ENCODE data around the gene MUC13. TPM values are rescaled to one million over a fixed set of nuclear protein-coding genes. Genes with fewer than 3 reads are reported as not detected.
"Not testable (repeated sequence)": the region's sequence is repeated elsewhere in the genome, so short reads cannot be mapped to it uniquely, and the experiment has no call there.

MUC13 gene, protein sequence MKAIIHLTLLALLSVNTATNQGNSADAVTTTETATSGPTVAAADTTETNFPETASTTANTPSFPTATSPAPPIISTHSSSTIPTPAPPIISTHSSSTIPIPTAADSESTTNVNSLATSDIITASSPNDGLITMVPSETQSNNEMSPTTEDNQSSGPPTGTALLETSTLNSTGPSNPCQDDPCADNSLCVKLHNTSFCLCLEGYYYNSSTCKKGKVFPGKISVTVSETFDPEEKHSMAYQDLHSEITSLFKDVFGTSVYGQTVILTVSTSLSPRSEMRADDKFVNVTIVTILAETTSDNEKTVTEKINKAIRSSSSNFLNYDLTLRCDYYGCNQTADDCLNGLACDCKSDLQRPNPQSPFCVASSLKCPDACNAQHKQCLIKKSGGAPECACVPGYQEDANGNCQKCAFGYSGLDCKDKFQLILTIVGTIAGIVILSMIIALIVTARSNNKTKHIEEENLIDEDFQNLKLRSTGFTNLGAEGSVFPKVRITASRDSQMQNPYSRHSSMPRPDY
- under 1 TPM in 1 of 4 donors, not detected in 3; 0.03 TPM for polyA plus RNA-seq (ENCODE audit: insufficient read length in 4 of 4)

DNA sequence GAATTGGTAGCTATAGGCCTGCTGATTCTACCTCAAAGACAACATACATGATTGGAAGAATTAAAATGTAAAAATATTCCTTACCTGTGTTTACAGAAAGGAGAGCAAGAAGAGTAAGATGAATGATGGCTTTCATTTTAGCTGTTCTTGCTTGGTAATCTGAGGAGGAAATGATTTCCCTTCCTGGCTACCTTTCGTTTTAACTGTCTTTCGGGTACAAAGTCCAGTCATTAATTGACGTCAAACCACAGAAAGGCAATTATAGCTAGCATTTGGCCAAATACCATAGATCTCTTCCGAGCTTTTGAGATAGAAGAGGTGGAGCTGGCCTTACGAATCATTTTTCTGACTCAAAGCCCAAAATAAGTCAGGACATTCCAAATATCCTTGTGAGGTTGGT, at the start of gene MUC13:
Gene MUC13, minus strand, starts transcription at position 175 of the 400 bp plus-strand sequence. Its CDS starts 39 bp downstream, at position 136.
- DNase-seq (ENCODE audit: low read depth in 4 of 4, low spot score in 3 of 4) = no peak

DNA sequence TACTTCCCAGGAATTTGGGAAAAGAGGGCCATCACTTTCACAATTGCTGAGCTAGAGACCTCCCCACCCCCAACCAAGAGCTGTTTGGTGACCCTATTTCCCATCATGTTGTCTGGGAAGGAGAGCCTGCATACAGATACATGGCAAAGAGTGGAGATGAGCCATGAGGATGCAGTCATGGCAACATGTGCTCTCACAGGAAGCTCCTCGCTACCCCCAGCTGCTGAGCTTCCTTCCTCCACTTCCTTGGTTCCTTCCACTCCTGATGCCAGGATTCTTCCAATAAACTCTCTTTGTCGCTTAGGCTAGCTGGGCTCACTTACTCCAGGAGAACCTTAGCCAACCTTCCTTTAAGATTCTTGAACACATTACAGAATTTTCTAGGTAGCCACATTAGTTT, 48.3 kb upstream of the MUC13 start:
- no peak for DNase-seq (ENCODE audit: low read depth in 4 of 4, low spot score in 3 of 4)

DNA sequence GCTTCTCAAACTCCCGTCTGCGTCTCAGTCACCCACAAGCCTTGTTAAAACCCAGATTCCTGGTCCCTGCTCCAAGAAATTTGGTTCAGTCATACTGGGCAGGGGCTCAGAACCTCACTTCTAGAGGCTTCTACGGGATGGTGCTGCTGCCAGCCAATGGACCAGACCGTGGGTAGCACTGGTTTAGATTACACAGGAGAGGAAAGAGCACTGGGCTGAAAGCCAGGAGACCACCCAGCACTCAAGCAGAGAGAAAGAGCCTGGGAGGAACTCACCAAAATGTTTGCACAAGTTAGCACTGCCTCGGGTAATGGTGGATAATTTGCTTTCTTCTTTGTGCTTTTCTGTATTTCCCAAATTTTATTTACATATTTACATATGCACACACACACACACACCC, 46.9 kb upstream of the MUC13 start:
- DNase-seq (ENCODE audit: low read depth in 4 of 4, low spot score in 3 of 4) = no peak

DNA sequence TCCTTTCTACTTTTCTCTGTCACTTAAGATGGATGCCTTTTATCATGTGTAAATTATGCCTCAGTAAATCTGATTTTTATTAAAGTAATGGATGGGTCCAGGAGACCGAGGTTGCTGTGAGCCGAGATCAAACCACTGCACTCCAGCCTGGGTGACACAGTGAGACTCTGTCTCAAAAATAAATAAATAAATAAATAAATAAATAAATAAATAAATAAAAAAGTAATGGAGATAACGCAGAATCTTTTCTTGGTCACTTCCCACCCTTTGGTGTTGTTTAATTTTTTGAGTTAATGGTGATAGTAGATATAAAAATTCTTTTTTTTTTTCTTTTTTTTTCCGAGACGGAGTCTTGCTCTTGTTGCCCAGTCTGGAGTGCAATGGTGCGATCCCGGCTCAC, 44.1 kb upstream of the MUC13 start:
- DNase-seq (ENCODE audit: low read depth in 4 of 4, low spot score in 3 of 4) = no peak

DNA sequence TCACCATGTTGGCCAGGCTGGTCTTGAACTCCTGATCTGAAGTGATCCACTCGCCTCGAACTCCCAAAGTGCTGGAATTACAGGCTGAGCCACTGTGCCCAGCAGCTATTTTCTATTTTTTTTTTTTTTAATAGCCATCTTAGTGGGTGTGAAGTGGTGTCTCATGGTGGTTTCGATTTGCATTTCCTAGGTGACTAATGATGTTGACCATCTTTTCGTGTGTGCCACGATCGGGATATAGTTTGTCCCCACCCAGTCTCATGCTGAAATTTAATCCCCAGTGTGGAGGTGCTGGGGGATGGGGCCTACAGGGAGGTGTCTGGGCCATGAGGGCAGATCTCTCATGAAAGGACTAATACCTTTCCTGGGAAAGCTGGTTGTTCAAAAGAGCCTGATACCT, 41.8 kb upstream of the MUC13 start:
- no peak for DNase-seq (ENCODE audit: low read depth in 4 of 4, low spot score in 3 of 4)

DNA sequence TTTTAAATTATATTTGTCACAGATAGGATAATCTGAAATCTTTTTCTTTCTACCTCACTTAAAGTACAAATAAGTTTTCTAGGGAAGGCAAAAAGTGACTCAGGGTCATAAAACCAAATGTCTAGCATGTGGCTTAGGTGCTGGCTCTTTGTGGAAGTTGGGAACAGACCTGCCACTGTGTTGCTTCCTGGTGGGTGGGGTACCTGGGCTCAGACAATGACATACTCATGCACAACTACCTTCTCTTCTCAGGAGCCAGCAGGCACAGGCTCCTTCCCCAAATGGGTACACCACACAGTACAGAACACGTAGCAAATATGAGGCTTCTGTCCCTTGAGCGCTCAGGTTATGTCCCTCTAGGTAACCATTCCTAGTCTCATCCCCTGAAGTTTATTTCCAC, 40.1 kb upstream of the MUC13 start:
- DNase-seq (ENCODE audit: low read depth in 4 of 4, low spot score in 3 of 4) = no peak

DNA sequence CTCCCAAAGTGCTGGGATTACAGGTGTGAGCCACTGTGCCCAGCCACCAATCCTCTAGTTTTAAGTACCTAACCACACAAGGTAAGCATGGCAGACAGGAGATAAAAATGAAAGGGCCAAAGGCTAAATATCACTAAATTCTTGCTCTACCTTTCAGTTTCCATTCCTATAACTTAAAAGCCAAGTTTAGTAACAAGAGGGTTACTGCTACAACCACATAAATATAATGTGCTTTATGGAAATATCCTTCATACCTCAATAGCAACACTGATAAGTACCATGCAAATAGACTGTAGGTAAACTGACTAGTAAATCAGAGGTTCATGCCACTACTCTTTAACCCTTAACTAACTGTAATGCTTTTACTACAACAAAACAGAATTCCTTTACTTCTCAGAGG, 38.7 kb upstream of the MUC13 start:
- DNase-seq (ENCODE audit: low read depth in 4 of 4, low spot score in 3 of 4) = no peak

DNA sequence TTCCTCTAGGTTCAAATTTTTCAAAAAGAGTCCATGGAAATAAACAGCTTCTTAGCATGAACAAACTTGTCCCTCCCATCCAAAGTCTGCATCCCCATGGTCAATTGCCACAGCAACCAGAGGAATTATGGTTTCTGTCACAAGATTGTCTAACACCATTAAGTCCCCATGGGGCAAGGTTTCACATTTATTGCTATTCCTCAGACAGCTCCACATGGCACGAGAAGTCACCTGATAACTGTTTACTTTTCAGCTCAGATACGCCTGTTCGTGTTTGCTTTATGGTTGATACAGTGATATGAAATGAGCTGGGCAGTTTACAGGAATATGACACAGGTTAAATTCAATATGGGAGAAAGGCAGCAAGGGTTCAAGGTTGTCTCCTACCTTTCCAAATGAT, 37.9 kb upstream of the MUC13 start:
- no peak for DNase-seq (ENCODE audit: low read depth in 4 of 4, low spot score in 3 of 4)

DNA sequence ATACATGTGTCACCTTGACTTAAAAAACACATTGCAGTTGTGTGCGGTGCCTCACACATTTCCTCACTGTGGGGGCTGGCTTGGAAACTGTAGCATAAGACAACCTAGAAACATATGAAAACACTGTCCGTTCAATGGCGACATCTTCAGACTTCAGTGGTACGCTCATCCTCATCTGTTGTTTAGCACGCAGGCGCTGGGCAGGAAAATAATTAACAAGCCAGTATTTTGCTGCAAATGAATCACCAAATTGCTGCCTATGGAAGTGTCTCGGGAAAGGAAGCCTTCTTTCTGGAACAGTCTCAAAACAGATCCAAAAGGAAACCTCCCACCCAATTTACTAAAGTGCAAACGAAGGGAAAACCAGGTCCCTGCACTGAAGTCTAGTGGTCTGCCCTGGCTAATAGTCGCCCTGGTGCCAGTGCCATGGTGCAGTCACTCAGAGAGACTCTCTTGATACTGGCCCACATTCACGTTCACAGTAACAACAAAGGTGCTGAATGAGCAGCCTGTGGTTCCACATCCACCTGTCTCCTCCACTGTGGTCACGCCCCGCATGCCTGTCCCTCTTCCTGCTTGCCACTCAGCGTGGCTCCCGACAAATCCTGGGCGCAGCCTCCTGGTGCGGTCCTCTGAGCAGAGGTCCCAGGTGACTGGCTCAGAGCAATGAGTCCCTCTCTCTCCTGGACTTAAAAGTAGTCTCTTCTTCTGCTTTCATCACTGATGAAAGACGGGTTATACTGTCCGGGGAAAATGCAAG, 35.6 kb upstream of the MUC13 start:
- DNase-seq (ENCODE audit: low read depth in 4 of 4, low spot score in 3 of 4) = no peak

DNA sequence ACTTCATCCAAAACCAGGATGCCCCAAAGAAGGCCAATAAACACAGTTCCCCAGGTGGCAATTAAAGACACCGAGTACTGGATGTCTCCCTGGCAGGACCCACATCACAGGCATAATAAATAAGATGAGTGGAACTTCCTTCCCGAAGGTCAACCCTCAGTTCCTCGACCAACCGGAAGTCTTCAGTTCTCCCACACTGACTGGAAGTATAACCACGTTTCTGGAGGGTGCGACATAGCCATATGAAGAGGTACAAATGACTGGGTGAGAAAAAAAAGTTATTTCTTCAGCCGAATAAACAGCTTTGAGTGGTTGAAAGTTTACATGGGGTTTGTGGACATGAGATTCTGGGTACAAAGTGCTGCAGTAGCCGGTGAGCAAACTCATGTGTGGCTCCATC, 34.6 kb upstream of the MUC13 start:
- DNase-seq (ENCODE audit: low read depth in 4 of 4, low spot score in 3 of 4) = no peak

DNA sequence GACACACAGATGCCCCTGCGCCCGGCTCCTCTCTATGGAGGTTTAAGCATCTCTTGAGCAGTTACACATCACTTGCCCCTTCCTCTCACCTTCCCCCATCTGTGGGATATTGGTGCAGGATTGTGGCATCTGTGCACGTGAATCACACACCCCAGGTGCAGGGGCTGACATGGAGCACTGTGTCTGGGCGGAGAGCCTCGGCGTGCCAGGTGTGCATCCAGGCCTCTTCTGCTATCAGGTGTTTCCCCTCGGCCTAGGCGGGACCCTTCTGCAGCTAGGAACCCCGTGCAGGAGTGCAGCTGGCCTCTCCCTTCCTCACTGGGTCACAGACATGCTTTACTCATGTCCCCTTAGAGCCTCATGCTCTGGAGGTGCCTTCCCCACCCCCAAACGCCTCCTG, 33.4 kb upstream of the MUC13 start:
- no peak for DNase-seq (ENCODE audit: low read depth in 4 of 4, low spot score in 3 of 4)

DNA sequence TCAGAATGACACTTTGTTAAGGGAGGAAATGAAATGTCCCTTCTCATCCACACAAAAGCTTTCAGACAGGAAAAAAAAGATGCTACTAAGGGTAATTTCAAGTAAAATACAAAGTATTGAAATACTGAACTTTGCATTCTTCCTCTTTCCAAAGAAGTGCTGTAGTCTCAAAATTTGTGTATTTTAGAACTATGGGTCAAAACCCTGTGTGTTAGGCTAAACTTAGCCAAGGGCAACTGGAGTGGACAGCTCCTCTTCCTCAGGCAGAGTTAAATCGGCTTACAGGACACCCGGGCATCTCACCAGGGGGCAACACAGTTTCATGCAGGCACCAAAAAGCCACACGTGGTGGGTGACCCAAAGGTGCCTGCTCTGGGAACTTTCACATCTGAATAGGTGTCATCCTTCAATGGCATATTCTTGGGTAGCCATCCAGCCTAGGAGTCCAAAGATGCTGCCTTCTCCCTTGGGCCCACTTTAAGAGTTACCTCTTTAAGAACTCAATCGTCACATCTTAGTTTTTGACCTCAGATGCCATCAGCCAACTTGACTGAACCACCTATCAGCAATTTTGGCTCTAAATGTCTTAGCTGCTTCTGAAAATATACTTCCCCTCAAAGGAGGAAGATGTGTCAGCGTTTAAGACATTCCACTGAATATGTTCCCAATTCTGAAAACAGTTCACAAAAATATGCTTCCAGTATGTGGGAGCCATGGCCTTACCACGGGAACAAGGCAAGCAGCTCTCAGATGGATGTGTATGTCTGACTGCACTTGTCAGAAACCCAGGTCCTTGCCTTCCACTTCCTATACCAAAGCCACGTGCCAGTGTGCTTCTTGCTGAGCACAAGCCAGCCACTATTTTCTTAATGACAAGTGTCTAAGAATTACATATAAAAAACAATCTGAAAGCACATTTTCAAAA, 32.2 kb upstream of the MUC13 start:
- DNase-seq (ENCODE audit: low read depth in 4 of 4, low spot score in 3 of 4) = no peak

DNA sequence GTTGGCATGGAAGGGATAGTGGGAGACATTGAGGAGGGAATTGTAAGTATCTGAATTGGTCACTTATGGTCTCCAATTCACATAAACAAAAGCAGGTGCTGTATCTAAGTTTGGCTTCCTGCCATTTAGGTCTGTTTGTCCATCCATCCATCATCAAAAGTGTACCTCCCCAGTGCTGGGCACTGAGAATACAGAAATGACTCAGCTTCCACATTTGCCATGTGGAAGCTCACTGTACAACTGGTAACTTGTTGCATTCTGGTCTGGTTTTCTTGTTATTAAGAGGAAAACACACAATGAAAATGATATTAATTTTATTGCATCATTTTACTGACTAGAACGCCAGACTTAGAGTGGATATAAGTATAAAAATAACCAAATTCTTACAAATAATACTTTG, 30.9 kb upstream of the MUC13 start:
- DNase-seq (ENCODE audit: low read depth in 4 of 4, low spot score in 3 of 4) = no peak

DNA sequence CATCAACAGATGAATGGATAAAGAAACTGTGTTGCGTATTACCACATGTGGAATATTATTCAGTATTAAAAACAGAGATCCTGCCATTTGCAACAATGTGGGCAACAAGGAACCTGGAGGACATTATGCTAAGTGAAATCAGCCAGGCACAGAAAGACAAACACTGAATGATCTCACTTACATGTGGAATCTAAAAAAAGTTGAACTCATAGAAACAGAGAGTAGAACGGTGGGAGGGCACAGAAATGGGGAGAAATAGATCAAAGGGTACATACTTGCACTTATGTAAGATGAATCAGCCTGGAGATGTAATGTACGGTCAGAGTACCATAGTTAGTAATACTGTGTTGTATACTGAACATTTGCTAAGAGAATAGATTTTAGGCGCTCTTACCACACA, 29.8 kb upstream of the MUC13 start:
- DNase-seq (ENCODE audit: low read depth in 4 of 4, low spot score in 3 of 4) = no peak

DNA sequence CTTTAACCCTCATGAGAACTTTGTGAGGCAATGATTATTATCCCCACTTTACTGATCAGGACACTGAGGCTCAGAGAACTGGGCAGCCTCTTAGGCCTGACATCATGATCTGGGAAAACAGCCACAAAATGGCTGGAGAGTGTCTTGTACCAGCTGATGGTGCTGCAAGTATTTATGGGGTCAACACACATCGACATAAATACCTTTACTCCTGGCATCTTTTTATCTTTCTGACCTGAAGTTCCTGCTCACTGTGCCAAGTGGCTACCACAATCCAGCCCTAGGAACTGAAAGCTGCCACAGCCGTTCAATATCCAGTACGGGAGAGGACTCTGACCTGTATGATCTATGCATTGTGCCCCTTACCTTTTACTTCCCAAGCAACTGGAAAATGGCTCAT, 29.2 kb upstream of the MUC13 start:
- no peak for DNase-seq (ENCODE audit: low read depth in 4 of 4, low spot score in 3 of 4)

DNA sequence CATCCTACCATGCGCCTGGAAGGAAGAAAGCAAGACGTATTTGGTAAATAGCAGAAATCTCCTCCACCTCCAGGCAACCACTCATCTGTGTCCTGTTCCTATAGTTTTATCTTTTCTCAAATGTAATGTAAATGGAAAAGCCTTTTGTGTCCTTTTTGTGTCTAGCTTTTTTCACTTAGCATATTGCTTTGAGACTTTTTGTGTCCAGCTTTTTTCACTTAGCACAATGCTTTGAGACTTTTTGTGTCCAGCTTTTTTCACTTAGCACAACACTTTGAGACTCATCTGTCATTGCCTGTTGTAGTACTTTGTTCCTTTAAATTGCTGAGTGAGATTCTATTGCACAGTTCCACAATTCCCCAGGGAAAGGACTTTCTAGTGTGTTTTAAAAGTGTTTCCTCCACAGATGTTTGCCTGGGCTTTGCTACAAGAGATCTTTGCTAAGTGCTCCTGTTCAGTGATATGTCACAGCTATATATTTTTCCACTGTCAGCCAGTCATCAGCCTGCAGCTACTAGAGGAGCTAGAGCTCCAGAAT, 27.9 kb upstream of the MUC13 start:
- DNase-seq (ENCODE audit: low read depth in 4 of 4, low spot score in 3 of 4) = no peak

DNA sequence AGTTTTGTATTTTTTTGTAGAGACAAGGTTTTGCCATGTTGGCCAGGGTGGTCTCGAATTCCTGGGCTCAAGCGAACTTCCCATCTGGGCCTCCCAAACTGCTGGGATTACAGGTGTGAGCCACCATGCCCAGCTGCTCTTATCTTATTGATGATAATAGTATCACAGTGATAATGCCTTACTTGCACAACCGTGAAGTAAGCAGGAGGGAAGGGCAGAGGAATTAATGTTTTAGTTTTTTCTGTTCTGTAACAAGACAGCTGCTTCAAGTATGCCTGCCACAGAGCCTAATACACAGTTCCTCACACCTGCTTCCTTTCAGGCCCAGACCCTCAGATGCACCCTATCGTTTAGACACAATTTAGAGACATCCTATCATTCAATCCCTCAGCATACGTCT, 26.1 kb upstream of the MUC13 start:
- no peak for DNase-seq (ENCODE audit: low read depth in 4 of 4, low spot score in 3 of 4)

DNA sequence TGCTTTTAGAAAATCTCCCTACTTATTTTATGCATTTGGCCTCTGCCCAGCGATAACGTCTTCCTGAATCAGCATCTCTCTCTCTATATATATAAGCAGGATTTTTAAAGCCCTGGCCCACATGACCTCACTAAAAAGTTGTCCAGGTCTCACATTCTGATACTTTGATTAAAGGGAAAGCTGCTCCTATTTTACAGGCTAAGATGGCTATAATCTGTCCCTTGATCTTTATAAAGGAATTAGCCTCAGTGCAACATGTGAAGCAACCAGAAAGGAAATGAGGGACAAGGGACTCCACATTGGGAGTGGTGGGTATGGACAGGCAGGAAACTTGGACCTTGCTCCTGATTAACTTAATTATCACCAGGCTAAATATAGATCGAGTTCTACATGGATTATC, 25.6 kb upstream of the MUC13 start:
- no peak for DNase-seq (ENCODE audit: low read depth in 4 of 4, low spot score in 3 of 4)

DNA sequence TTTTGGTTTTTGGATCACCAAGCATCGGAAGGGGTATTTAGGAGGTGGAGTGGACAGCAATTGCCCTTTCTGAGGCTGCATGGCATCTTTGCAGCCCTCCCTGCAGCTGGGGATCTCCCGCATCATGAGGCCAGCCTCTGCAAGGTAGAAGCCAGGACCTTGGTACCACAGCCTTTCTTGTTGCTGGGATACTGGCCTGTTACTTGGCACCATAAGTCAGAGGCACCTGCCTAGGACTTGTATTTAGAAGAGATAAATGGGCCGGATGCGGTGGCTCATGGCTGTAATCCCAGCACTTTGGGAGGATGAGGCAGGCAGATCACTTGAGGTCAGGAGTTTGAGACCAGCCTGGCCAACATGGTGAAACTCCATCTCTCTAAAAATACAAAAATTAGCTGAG, 23.4 kb upstream of the MUC13 start:
- DNase-seq (ENCODE audit: low read depth in 4 of 4, low spot score in 3 of 4) = not testable (repeated sequence)

DNA sequence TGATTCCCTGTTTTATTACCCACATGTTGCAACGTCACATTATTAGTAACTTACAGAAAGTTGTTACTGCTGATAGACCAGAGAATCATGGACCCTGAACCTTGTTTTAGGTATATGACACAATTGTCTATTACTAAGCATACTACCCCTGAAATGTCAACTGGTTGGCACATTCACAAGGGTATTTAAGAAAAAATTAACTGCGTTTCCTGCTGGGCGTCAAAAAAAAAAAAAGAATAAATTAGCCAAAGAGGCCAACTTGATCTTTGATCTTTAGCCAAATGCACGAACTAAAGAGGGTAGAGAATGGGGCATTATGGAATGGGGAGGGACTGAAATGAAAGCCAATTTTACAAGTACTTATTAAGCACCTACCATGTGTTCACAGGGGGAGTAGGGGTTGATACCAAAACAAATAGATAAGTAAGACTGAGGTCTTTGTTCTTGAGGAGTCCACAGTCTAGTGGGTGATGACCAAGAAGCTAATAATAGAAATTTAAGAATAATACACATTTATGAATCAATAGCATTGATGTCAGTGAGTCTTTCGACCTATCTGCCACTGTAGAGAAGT, 17.8 kb upstream of the MUC13 start:
- no peak for DNase-seq (ENCODE audit: low read depth in 4 of 4, low spot score in 3 of 4)
